GM12872 (cell line): ENCODE measurements around the gene STK11.

Experiments
- TF ChIP-seq, protein P1 (sequence below): IDR thresholded peaks from 3 replicates; pipeline ENCODE4 v1.5.1; 2011; ENCODE audit warnings: low read depth, mild to moderate bottlenecking, low read length, moderate library complexity; ENCODE audit not compliant: insufficient read depth

STK11 gene

DNA sequence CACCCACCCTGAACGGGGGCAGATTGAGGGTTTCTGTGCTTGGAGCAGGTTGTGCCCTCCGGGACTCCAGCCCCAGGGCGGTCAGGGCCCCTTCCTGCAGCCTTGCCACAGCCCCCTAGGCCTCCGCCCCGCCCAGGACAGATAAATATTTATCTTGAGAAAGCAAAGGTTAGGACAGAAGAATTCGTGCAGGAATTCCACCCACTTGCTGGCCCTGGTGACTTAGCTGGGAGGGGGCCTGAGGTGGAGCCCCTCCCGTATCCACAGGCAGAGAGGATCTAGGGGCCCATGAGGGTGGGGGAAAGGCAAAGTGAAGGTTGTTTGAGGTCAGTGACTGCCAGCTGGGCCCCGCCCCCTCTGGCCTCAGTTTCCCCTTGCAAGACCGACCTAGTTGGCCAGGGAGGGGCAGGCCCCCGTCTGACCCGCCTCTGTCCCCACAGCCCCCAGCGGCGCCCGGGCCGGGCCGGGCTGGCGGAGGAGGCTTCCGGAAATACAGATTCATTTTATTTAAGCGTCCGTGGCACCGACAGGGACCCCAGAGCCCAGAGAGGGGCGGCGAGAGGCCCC lies 48.0 kb downstream of the STK11 start:
- TF ChIP-seq, protein P1, sequence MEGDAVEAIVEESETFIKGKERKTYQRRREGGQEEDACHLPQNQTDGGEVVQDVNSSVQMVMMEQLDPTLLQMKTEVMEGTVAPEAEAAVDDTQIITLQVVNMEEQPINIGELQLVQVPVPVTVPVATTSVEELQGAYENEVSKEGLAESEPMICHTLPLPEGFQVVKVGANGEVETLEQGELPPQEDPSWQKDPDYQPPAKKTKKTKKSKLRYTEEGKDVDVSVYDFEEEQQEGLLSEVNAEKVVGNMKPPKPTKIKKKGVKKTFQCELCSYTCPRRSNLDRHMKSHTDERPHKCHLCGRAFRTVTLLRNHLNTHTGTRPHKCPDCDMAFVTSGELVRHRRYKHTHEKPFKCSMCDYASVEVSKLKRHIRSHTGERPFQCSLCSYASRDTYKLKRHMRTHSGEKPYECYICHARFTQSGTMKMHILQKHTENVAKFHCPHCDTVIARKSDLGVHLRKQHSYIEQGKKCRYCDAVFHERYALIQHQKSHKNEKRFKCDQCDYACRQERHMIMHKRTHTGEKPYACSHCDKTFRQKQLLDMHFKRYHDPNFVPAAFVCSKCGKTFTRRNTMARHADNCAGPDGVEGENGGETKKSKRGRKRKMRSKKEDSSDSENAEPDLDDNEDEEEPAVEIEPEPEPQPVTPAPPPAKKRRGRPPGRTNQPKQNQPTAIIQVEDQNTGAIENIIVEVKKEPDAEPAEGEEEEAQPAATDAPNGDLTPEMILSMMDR: no peak

DNA sequence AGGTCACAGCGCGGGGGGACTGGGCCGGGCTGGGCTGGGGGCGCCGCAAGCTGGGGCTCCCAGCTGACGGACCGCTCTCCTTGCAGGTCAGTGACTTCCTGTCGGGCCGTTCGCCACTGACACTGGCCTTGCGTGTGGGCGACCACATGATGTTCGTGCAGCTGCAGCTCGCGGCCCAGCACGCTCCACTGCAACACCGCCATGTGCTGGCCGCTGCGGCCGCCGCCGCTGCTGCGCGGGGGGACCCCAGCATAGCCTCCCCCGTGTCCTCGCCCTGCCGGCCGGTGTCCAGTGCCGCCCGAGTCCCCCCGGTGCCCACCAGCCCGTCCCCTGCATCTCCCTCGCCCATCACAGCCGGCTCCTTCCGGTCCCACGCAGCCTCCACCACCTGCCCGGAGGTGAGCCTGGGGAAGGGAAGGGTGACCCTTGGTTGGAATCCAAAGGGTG lies 48.5 kb downstream of the STK11 start:
- TF ChIP-seq, protein P1: no peak

DNA sequence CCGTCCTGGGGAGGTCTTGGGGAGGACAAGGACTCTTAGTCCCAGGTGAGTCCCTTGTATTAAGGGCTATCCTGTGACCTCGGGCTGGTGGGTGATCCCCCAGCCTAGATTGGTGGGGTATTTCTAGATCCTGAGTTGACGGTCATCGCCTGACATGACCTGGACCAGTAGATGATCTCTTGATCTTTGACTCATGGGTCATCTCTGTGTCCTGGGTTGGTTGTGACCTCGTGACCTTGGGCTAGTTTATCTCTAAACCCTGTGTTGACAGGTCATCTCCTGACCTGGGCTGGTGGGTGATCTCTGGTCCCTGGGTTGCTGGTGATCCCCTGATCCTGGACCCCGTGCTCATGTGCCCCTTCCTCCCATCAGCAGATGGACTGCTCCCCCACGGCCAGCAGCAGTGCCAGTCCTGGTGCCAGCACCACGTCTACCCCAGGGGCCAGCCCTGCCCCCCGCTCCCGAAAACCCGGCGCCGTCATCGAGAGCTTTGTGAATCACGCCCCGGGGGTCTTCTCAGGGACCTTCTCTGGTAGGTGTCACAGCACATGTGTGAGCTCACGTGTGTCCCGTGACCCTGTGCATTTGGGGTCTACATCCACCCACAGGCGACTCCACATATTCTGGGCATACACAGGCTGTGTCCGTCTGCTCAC lies 49.1 kb downstream of the STK11 start:
- TF ChIP-seq, protein P1: no peak

DNA sequence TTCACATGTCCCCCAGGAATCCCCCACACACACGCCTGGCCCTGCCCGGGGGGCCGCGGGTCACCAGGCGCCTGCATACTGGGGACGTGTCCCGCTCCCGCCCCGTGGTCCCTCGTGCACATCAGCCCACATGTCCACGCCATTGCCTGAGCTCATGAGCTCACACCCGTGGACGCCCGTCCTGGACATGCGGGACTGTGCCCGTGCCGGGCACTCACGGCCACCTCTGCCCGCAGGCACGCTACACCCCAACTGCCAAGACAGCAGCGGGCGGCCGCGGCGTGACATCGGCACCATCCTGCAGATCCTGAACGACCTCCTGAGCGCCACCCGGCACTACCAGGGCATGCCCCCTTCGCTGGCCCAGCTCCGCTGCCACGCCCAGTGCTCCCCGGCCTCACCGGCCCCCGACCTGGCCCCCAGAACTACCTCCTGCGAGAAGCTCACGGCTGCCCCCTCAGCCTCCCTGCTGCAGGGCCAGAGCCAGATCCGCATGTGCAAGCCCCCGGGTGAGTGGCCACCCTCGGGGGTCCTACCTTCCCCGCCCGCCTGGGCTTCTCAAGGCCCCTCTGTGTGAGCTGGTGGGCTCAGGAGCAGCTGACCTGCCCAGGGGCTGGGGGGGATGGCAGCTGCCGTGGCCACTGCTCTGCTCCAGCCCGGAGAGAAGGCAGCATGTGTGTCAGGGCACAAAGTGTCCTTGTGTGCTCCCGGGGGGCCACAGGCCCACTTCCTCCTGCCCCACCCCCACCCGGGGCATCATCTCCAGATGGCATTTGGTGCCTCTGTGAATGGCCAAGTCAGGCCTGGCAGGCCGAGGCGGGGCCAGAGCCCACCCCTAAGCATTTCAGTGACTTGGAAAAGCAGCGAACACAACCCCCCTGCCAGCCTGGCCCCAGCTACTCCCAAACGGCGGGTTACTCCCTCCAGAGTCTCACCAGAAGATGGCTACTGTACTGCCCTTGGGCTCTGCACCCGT lies 49.9 kb downstream of the STK11 start:
- TF ChIP-seq, protein P1: no peak

DNA sequence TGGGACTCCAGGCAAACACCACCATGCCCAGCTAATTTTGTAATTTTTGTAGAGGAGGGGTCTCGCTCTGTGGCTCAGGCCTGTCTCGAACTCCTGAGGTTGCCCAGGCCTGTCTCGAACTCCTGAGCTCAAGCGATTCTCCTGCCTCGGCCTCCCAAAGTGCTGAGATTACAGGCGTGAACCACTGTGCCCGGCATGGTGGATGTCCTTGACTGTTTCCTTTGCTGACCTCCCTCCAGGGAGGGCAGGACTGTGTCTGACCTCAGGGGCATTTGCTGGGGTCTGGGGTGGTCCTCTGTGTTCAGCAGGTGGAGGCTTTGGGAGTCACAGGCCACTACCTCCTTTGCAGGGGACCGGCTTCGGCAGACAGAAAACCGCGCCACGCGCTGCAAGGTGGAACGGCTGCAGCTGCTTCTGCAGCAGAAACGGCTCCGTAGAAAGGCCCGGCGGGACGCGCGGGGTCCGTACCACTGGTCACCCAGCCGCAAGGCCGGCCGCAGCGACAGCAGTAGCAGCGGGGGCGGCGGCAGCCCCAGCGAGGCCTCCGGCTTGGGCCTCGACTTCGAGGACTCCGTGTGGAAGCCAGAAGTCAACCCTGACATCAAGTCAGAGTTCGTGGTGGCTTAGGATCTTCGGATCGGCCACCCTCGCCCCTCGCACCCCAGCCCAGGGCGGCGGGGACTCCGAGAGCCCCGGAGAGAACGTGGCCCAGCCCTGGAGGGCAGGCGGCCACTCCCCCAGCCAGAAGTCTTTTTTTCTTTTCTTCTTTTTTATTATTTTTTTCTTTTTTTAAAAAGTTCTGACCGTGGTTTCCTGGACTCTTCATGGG lies 51.3 kb downstream of the STK11 start:
- TF ChIP-seq, protein P1: no peak

DNA sequence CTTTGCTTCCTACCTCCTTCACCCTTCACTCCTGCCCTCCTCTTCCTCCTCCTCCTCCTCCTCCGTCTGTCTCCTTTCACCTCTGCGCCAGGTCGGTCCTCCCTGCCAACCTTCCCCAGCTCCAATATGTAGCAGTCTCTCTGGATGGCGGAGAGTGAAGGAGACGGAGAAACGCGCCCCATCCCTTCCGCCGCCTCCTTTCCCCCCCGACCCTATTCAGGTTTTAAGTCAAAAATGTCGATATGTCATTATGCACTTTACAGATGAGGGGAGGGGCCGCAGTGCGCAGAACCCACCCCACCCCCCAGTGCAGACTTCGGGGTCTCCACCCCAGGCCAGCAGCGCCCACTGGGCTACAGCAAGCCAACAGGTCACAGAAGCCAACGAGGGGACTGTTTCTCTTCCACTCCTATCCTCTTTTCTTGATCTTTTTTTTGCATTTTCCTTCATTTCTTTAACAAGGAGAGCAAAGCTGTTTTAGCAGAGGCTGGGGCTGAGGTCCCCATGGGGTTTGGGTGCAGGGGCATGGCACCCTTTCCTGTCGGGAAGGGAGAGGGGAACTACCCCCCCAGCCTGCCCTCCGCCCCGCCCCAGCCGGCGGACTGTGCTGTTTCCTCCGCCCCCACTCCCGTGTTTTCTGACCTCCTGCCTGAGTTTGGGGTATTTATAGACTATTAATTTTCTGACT lies 52.0 kb downstream of the STK11 start:
- TF ChIP-seq, protein P1: no peak
